Endometrial microvascular endothelial cells (primary cell): ENCODE data around the gene CGRRF1. TPM values are rescaled to one million over a fixed set of nuclear protein-coding genes. Genes with fewer than 3 reads are reported as not detected.

Source experiments
- in situ Hi-C: cut with HindIII; loops from 2 replicates; pipeline ENCODE4 v1.10.0; 2017; ENCODE audit warnings: low sequenced_read_pairs, low pct_unique_long_range_greater_than_20kb; ENCODE audit errors: inconsistent ontology term
- total RNA-seq: library from RNA; depleted of rRNA; stranded (reverse); fragments of >200 nt; gene quantifications from one replicate; pipeline ENCODE4 v1.2.3, GENCODE V29; 2015; ENCODE audit errors: inconsistent ontology term

Gene CGRRF1
- total RNA-seq, 1 donor from 2014 or later: 14.3 TPM

DNA sequence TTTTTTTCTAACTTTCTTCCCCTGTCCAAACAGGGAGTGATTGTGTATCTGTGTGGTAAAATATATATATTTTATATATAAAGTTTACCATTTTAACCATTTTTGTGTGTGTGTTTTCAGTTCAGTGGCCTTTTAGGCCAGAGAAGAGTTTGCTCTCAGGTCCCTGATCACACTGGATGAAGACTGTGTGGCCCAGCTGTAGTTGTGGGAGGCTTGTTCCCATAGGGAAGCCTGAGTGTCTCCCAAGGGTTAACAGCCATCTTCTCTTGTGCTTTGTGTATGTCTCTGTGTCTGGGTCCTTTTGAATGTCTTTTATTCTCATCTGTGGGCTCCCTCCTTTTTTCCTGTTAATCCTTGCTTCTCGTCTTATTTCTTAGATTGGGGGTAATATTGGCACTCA, 23.4 kb downstream of the CGRRF1 start:
- in situ Hi-C loops: no loop called here

DNA sequence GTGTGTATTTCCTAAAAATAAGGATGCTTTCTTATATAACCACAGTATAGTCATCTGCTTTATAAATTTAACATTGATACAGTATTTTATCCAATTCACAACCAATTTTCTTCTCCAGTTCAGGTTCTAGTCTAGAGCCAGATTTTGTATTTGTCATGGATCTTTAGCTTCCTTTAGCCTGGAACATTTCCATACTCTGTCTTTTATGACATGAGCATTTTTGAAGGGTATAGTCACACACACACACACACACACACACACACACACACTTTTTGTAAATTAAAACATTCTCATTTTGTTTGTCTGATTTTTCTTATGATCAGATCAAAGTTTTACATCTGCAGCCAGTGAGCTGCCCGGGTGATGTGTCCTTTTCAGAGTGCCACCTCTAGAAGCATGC, 25.4 kb downstream of the CGRRF1 start:
- in situ Hi-C loops: no loop called here

DNA sequence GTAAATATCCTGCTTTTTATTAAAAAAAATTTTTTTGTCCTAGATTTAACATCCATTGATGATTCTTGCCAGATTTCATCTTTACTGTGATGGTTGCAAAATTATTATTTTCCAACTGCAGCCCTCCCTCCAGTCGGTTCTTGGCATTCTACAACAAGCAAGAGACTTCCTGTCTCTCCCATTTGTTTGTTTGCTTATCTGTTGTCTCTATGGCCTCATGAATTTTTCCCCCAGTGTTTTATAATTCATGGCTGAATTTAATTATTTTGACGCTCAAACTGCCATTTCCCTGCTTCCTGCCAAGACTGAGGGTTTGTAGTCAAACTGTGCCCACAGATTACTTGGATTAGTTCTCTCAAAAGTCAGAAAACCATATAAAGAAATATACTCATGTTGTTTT, 25.9 kb downstream of the CGRRF1 start:
- in situ Hi-C loops: no loop called here

DNA sequence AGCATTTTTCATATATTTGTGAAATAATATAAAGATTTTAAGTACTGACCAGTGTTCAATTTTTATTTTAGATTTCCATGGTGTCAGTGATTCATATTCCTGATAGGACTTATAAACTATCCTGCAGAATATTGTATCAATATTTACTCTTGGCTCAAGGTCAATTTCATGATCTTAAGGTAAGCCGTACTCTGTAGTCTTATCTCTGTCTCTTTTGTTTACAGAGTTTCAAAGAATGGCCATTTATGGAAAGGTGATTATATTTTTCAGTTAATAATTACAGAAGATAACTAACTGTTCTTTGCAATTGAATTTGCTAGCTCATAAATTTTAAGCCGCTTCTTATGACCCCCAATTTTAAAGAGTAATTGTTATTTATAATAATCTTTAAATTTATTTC, 27.9 kb downstream of the CGRRF1 start:
- in situ Hi-C loops: no loop called here

DNA sequence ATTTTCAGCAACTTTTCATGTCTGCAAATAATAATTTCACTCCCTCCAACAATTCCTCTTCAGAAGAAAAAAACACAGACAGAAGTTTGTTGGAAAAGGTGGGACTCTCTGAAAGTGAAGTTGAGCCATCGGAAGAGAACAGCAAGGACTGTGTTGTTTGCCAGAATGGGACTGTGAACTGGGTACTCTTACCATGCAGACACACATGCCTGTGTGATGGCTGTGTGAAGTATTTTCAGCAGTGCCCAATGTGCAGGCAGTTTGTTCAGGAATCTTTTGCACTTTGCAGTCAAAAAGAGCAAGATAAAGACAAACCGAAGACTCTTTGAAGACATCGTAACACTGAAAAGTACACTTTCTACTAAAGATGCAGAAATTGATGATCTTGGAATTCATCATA, 28.3 kb downstream of the CGRRF1 start:
- in situ Hi-C loops: no loop called here

DNA sequence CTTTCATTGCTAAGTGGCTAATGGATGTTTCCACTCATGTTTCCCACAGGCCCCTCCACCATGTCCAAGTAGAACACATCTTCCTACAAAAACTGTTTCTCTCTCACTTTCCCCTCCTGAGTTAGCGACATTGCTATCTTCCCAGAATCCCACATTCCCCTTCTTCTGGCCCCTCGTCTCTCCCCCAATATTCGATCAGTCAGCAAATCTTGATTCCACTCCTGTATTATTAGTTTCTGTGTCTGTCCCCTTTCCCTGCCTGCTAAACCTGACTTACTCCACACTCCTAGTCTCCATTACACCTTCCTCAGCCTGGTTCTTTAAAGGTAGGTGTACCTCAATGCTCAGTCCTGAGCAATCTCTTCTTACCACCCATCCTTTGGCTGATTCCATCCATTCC, 37.9 kb downstream of the CGRRF1 start:
- in situ Hi-C loops: no loop called here

DNA sequence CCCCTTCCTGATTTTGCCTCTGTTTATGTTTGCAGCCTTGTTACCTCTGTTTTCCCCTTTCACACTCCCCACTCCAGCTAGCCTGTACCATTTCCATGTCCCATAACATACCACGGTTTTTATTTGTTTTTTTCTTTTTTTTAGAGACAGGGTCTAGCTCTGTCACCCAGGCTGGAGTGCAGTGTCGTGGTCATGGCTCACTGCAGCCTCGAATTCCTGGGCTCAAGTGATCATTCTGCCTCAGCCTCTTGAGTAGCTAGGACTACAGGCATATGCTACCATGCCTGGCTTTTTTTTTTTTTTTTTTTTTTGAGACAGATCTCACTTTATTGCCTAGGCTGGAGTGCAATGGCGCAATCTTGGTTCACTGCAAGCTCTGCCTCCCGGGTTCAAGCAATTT, 38.8 kb downstream of the CGRRF1 start:
- in situ Hi-C loops: no loop called here

DNA sequence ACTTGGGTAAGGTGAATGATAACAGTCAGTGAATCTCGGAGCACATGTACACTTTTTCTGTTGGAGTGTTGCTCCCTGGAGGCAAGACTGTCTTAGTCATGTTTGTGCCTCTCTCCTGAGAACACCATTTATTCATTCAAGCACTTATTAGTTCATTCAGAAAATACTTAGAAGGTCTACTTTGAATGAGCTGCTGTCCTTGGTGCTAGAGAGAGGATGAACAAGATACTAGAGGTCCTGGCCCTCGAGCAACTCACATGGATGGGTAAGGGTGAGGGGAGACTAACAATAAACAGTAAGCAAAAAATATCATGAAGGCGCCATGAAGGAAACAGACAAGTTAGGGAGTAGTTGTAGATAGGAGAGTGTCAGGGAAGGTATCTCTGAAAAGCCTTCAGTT, 40.2 kb downstream of the CGRRF1 start:
- in situ Hi-C loops: no loop called here

DNA sequence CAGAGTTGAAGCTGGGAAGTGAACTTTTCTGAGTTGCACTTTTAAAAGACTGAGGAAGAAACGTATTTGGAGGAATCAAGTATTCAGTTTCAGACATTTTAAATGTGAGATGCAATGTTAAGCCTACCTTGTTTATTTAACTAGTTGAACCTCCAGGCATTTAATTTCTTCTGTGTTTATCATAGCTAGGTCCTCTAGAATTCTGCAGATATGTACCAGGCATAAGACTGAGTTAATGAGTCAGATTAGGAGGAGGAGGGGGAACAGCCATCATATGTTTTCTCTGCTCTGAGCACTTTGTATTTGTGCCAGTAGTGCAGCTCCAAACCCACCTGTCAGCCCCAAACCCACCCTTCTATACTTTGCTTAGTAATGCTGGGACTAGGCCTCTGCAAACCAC, 40.8 kb downstream of the CGRRF1 start:
- in situ Hi-C loops: no loop called here

DNA sequence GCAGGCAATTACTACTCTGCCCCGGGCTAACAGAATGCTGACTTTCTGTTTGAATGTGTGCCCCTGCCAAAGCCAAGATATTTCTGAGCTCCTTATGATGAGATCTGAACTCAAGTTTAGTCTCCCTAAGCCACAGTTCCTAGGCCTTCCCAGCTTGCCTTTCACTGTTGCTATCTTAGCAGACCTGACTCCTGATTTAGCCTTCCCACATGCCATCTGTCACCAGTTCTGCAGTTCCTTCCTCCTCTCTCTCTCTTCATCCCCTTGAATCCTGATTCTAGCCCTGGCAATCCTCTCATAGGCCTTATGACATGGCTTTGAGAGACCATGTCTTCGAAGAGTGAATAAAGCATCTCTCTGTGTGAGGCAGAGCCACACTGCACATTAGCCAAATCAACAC, 44.7 kb downstream of the CGRRF1 start:
- in situ Hi-C loops: no loop called here

DNA sequence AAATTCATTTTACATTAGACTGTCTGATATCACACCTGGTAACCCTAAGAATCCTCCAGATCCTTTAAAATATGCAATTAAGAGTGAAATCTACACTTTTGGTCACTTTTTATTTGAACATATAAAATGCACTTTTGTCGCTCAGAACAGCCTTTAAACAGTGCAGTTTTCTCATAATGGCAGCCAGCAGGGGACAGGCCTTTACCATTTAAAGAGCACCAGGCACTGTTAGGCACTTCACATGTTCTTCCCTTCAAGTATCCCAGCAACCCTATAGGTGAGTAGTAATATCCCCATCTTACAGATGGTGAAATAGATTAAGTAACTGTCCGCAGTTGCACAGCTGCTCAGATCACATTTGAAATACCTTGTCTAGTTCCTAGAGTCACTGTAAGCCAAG, 45.9 kb downstream of the CGRRF1 start:
- in situ Hi-C loops: no loop called here

DNA sequence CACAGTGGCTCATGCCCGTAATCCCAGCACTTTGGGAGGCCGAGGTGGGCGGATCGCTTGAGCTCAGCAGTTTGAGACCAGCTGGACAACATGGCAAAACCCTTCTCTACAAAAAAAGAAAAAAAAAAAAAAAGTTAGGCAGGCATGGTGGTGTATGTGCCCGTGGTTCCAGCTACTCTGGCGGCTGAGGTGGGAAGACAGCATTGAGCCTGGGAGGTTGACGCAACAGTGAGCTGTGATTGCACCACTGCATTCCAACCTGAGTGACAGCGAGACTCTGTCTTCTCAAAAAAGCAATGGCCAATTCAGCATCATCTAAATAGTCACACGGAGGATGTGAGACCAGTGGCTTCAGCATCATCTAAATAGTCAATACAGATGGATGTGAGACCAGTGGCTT, 46.8 kb downstream of the CGRRF1 start:
- in situ Hi-C loops: no loop called here

DNA sequence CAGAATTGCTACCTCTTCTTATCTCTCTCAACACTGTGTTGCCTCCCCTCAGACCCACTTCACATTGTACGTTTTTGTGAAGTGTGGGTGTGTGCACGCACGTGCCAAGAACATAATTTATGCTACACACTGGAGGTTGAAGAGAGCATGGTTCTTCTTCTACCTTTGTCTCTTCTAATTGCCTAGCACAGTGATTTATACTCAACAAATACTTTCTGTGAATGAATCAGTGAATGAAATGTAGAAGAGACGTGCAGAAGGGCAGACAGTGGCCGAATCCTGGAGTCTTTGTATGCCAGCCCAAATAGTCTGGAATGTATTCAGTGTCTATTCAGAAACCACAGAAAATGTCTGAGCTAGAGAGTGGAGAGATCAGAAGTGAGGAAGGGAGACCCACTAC, 52.6 kb downstream of the CGRRF1 start:
- in situ Hi-C loops: no loop called here

DNA sequence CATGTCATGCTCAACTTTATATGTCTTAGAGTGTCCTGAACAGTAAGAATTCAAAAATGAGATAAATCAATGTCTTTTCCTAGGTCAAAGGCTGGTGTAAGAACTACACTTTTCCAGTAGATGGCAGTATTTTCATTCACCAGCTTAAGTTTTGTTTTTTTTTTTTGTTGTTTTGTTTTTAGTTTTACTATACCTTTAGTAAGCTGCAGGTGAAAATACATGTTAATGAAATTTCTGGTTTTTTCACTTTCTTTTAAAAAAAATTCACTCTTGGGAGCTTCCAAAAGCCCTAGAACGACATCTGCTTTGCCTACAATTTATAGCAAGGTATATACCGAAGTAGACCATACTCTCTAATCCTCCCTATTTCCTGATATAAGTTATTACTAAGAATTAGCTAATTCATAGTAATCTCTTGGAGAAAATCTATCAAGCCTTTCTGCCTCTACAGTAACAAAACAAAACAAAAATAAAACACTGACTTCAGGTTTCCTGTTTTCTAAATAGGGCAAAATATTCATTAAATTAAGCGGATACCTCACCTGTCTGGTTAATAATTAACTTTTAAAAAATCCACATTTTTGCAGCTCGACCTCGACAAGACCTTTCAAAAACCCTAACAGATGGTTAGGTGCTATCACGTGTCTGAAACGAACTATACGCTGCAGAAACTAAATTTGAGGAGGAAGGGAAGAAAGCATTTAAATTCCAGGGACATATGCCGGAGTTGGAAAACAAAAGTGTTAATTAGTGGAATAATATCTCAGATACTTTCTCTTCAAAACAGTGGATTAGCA, 54.6 kb downstream of the CGRRF1 start:
- in situ Hi-C loops: no loop called here

DNA sequence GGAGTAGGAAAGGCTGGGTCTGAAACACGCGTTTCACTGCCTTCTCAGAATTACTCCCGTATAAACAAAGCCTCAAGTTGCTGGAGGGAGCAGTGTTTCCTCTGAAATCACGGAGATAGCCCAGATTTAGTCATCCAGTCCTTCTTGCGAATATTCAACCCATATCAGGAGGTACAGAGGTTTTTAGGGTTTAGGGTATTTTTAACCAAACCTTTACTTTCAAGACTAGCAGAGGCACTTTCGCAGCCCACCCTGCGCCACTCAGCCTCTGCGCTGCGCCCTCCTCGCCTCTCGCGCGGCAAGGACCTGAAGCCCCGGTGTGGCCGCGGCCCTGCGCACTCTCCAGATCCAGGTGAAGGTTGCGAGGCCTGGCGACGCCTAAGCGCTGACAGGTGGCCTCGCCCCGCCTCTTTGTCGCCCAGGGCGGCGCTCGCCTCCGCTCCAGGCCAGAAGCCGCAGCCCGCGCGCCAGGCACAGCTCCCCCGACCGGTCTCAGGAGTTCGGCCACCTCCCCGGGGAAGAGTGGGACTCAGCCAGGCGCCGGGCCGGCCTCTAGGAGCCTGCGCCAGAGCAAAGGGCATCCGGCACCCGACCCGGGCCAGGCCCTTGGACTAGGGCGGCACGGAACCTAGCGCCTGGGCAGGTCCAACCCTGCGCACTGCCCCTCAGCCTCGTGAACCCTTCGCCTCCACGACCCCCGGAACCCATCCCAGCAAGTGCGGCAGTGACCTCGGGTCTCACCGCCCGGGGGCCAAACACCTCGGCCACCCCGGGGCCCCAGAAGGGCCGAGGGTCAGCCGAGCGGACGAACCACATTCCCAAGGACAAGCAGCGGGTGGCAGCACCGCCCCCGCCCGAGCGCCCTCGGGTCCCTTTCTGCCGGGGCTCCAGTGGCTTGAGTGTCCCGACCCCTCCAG, 55.4 kb downstream of the CGRRF1 start:
- in situ Hi-C loops: no loop called here

DNA sequence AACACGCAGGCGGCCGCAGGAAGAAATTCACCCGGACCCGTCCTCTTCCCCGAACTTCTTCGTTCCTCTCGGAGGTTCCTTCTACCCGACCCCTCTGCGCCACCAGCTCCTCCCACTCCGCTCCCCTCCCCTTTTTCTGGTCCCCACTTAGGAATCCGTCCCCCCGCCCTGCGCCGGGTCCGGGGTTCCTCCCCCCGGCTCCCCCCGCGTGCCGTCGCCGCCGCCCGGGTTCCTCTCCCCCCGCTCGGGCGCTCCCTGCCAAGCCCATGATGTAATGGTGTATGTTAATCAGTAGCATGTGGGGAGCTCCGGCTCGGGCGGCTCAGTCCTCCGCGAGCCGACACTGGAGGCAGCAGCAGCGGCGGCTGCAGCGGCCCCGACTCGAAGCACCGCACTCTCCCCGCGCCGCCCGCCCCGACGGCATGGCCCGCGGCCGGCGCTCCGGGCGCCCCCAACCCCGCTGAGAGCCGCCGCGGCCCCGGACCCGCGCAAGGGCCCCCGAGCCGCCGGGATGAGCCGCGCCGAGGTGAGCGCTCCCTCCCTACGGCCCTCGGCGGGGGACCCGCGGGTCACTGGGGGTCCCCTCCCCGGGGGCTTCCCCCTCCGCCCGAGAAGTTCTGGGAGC, 56.2 kb downstream of the CGRRF1 start:
- in situ Hi-C loops: no loop called here

DNA sequence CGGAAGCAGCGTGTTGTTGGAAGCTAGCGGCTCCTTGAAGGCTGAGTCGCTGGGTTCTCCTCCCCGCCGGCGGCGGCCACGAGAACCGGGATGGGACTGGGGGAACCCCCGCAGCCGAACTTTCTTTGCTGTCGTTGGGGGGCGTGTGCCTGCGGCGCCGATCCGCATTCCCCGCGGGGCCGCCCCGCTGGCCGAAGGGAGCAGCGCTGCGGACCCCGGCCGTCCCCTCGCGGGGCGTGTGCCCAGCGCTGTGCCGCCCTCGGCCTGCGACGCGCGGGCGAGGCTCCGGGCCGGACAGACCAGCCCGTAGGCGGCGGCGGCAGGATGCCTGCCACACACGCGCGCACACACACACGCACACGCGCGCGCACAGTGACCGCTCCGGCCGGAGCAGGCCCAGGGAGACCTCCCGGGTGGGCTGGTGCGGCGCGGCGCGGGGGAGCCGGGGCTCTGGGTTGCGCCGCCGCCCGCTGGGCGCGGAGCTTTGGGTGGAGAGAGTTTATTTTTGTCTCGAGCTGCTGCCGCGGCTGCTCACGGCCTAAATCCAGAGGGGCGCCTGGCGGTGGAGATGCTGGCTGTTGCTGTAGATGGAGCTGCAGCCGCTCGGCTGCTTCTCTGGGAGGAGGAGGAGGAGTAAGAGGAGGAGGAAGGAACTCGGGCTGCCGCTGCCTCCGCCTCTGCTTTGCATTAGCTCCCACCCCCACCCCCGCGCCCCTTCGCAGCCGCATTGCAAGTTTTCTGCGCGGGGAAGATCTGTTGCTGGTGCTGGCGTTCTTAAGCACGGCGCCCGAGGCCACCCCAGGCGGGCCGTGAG, 56.9 kb downstream of the CGRRF1 start, which contains the start of gene SAMD4A:
Gene SAMD4A (plus strand): TSS at position 719 of the 814 bp plus-strand sequence. CDS start 789 bp downstream, outside the sequence.
- in situ Hi-C loops: no loop called here

DNA sequence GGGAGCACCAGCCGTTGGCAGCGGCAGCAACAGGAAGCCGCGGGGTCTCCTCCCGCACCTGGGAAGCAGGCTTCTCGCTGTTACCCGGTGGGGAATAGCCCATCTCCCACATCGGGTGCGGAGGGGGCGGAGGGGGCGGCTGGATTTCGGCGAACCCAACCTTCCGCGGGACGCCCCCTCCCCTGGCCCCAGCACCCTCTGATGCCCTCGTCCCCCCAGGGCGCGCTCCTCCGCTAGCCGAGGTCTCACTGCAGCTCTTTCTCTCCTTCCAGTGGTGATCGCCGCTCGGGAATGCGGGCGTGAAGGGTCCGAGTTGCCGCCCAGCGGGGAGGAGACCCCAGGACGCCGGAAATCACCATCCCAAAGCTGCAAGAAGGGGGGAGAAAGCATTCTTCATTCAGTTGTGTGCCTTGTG, 57.5 kb downstream of the CGRRF1 start:
- in situ Hi-C loops: no loop called here
